IPS DF 4.7 (cell line): ENCODE measurements around the gene DCAF6.

Source experiments
- DNase-seq: peaks from one replicate; pipeline ENCODE4 v3.0.0-alpha.2; 2013; ENCODE audit warnings: low spot score; ENCODE audit errors: extremely low read depth

Gene DCAF6

GRCh38 chr1:168101336-168101735 is 164.9 kb downstream of the DCAF6 start:
- no peak for DNase-seq

- DNase-seq = no peak
These were observed 166.0 kb downstream of the DCAF6 start for GRCh38 chr1:168102487-168102886.

GRCh38 chr1:168104535-168104934 is 168.1 kb downstream of the DCAF6 start:
- no peak for DNase-seq

GRCh38 chr1:168105846-168106245 is 169.4 kb downstream of the DCAF6 start:
- no peak for DNase-seq

- DNase-seq = no peak
These were observed 169.8 kb downstream of the DCAF6 start for GRCh38 chr1:168106274-168106673.

GRCh38 chr1:168110896-168111545 is 174.5 kb downstream of the DCAF6 start:
- DNase-seq = peak; percentile 33

- no peak for DNase-seq
These were observed 176.3 kb downstream of the DCAF6 start for GRCh38 chr1:168112673-168113305.

GRCh38 chr1:168114845-168115244 is 178.4 kb downstream of the DCAF6 start:
- no peak for DNase-seq

- no peak for DNase-seq
These were observed 179.9 kb downstream of the DCAF6 start for GRCh38 chr1:168116327-168116799.

- DNase-seq = no peak
These were observed 183.3 kb downstream of the DCAF6 start for GRCh38 chr1:168119750-168120149.

- DNase-seq = no peak
These were observed 185.0 kb downstream of the DCAF6 start for GRCh38 chr1:168121401-168122011.

GRCh38 chr1:168125051-168125450 is 188.6 kb downstream of the DCAF6 start:
- no peak for DNase-seq
